Natural killer cell (primary cell): Measurements from ENCODE around the gene ADRA2C. TPM values are rescaled to one million over a fixed set of nuclear protein-coding genes. Genes with fewer than 3 reads are reported as not detected.

Source experiments
- ATAC-seq, 3 donors: fragments of 150-1000 bp in 2 of 3; fragments of 200-7000 bp in 1 of 3; cut with Tn5 transposase; 1 replicate in 1 of 3; 2 replicates in 2 of 3; pipeline ENCODE4 v1.10.0; 2021; ENCODE audit warnings: mild to moderate bottlenecking in 2 of 3, moderate library complexity in 2 of 3
- DNase-seq, 2 donors: peaks; one replicate each; pipeline versions ENCODE4 v3.0.0 to v3.0.0-alpha.2; 2013 to 2021; ENCODE audit warnings: mixed read lengths in 1 of 2
- H3K27ac ChIP-seq: one replicate; pipeline ENCODE4 v1.5.1; 2013; ENCODE audit warnings: mild to moderate bottlenecking, low read length
- H3K27me3 ChIP-seq: one replicate; pipeline ENCODE4 v1.6.1; 2013; ENCODE audit warnings: low read length; ENCODE audit not compliant: control insufficient read depth, insufficient read depth
- H3K36me3 ChIP-seq: one replicate; pipeline ENCODE4 v1.6.1; 2013; ENCODE audit warnings: low read length; ENCODE audit not compliant: control insufficient read depth, insufficient read depth
- H3K4me1 ChIP-seq: one replicate; pipeline ENCODE4 v1.6.1; 2013; ENCODE audit warnings: low read length; ENCODE audit not compliant: control insufficient read depth, insufficient read depth
- H3K4me3 ChIP-seq: one replicate; pipeline ENCODE4 v1.5.1; 2013; ENCODE audit warnings: low read length
- H3K9me3 ChIP-seq: one replicate; pipeline ENCODE4 v1.6.1; 2013; ENCODE audit warnings: low read length; ENCODE audit not compliant: control insufficient read depth, insufficient read depth
- H3K27ac Mint-ChIP-seq, 2 donors: one replicate each; pipeline ENCODE4 v1.8.0; 2022; ENCODE audit warnings: mild to moderate bottlenecking in 2 of 2, mixed read lengths in 2 of 2, moderate library complexity in 1 of 2
- H3K27me3 Mint-ChIP-seq, 2 donors: one replicate each; pipeline ENCODE4 v1.8.0; 2022; ENCODE audit warnings: low read depth in 2 of 2, mixed read lengths in 2 of 2
- H3K36me3 Mint-ChIP-seq: one replicate; pipeline ENCODE4 v1.8.0; 2022; ENCODE audit warnings: mixed read lengths
- H3K4me1 Mint-ChIP-seq, 2 donors: one replicate each; pipeline ENCODE4 v1.8.0; 2022; ENCODE audit warnings: mixed read lengths in 2 of 2
- H3K4me3 Mint-ChIP-seq: one replicate; pipeline ENCODE4 v1.8.0; 2022; ENCODE audit warnings: mild to moderate bottlenecking, moderate library complexity, mixed read lengths
- H3K9me3 Mint-ChIP-seq, 2 donors: one replicate each; pipeline ENCODE4 v1.8.0; 2022; ENCODE audit warnings: mixed read lengths in 2 of 2
- CTCF ChIP-seq: fragments of 200-600 bp; IDR thresholded peaks from one replicate; pipeline ENCODE4 v1.8.0; 2022; ENCODE audit warnings: antibody characterized with exemption
- WGBS: methylation state at CpG from one replicate; pipeline ENCODE4 v1.1.7; 2013; ENCODE audit warnings: missing lambda C conversion rate; ENCODE audit not compliant: insufficient coverage; 5-methylcytosine and 5-hydroxymethylcytosine counted together
- intact Hi-C: fragments of 100-400 bp; cut with micrococcal nuclease; formaldehyde crosslinking; loops from one replicate; pipeline ENCODE4 v1.14.2; 2022
- total RNA-seq, 4 donors: library from RNA; stranded (reverse); fragments of 120-200 nt in 1 of 4; gene quantifications; one replicate each; pipeline versions ENCODE4 v1.2.3 to v1.2.4, GENCODE V29; 2013 to 2022

The ADRA2C gene
- total RNA-seq, 3 donors from 2014 or later (not counting 1 experiment from before 2014, with no cell fraction given), result not detected

GRCh38 chr4:3811621-3812020 is 45.4 kb downstream of the ADRA2C start:
- Histone ChIP-seq H3K9me3 (no peaks in the 10 kb centered on the region), H3K36me3 (no peaks in the 10 kb centered on the region), H3K27me3 (no peaks in the 10 kb centered on the region), H3K4me3 (no peak overlapping the region), H3K27ac (no peak overlapping the region), H3K4me1 (no peaks in the 10 kb centered on the region)
- TF ChIP-seq CTCF, result no peak
- 83% methylated on average over 6 of the region's 6 CpGs for WGBS
- H3K4me1 Mint-ChIP-seq, result no peaks in the 10 kb centered on the region
- intact Hi-C loops, result no loop called here
- H3K9me3 Mint-ChIP-seq, result no peaks in the 10 kb centered on the region
- DNase-seq (no peak), ATAC-seq (no peak)
- no peak overlapping the region for H3K27ac Mint-ChIP-seq
- peaks cover 21 to 28% of the 10 kb centered on the region in 2 donors for H3K27me3 Mint-ChIP-seq
- no peak overlapping the region for H3K4me3 Mint-ChIP-seq
- no peaks in the 10 kb centered on the region for H3K36me3 Mint-ChIP-seq

GRCh38 chr4:3812211-3812934 is 46.2 kb downstream of the ADRA2C start:
- H3K4me1 Mint-ChIP-seq, result no peaks in the 10 kb centered on the region
- Histone ChIP-seq H3K4me1 (no peaks in the 10 kb centered on the region), H3K27me3 (no peaks in the 10 kb centered on the region), H3K9me3 (no peaks in the 10 kb centered on the region), H3K36me3 (no peaks in the 10 kb centered on the region), H3K27ac (no peak overlapping the region), H3K4me3 (no peak overlapping the region)
- no peak for TF ChIP-seq CTCF
- DNase-seq, result no peak
- no peaks in the 10 kb centered on the region for H3K9me3 Mint-ChIP-seq
- H3K36me3 Mint-ChIP-seq, result no peaks in the 10 kb centered on the region
- ATAC-seq, result no peak
- no peak overlapping the region for H3K27ac Mint-ChIP-seq
- WGBS, result 87% methylated on average over 19 of the region's 19 CpGs
- H3K27me3 Mint-ChIP-seq, result peaks cover 21 to 23% of the 10 kb centered on the region in 2 donors
- intact Hi-C loops, result no loop called here
- H3K4me3 Mint-ChIP-seq, result no peak overlapping the region

- H3K9me3 ChIP-seq, result no peaks in the 10 kb centered on the region
- H3K36me3 ChIP-seq, result no peaks in the 10 kb centered on the region
- no peaks in the 10 kb centered on the region for H3K4me1 ChIP-seq
- Mint-ChIP-seq H3K9me3 (no peaks in the 10 kb centered on the region), H3K36me3 (no peaks in the 10 kb centered on the region), H3K27me3 (peaks cover 13 to 14% of the 10 kb centered on the region in 2 donors), H3K27ac (no peak overlapping the region), H3K4me1 (no peaks in the 10 kb centered on the region), H3K4me3 (no peak overlapping the region)
- no peak for DNase-seq
- H3K4me3 ChIP-seq, result no peak overlapping the region
- WGBS, result 85% methylated on average over 29 of the region's 29 CpGs
- H3K27me3 ChIP-seq, result no peaks in the 10 kb centered on the region
- intact Hi-C loops, result no loop called here
- no peak for ATAC-seq
- no peak for TF ChIP-seq CTCF
- H3K27ac ChIP-seq, result no peak overlapping the region
Measured at GRCh38 chr4:3813151-3814052, 47.2 kb downstream of the ADRA2C start.
